IMR-90 (cell line): ENCODE data around the gene VTCN1. TPM values are rescaled to one million over a fixed set of nuclear protein-coding genes. Genes with fewer than 3 reads are reported as not detected.

ENCODE experiments used
- ATAC-seq: fragments of 200-7000 bp; cut with Tn5 transposase; 2 replicates; pipeline ENCODE4 v1.9.1; 2020; ENCODE audit warnings: low read depth, mild to moderate bottlenecking, moderate library complexity
- BruUV-seq: library from RNA; stranded (reverse); fragments of 400-500 nt; replicated peaks from 2 replicates; lab custom pipeline; 2021; lab: Mats Ljungman, UMichigan
- CTCF ChIA-PET: fragments of 300-600 bp; formaldehyde crosslinking; extraction: SDS; loops from one replicate; lab custom pipeline; 2021; ENCODE audit warnings: antibody characterized with exemption; lab: Yijun Ruan, JAX
- POLR2A ChIA-PET: fragments of 300-600 bp; sonication (Branson Sonifier 250); formaldehyde crosslinking; loops from one replicate; lab custom pipeline; 2022; ENCODE audit warnings: antibody characterized with exemption; ENCODE audit not compliant: unreplicated experiment; lab: Charles Lee
- DNase-seq: peaks from one replicate; pipeline ENCODE4 v3.0.0; 2013
- H2AFZ ChIP-seq: replicated peaks from 2 replicates; pipeline ENCODE3; 2013; ENCODE audit warnings: low read length, mild to moderate bottlenecking; ENCODE audit not compliant: poor library complexity
- H2AK5ac ChIP-seq: 2 replicates; pipeline ENCODE4 v1.6.1; 2013; ENCODE audit warnings: low read depth, low read length, inconsistent platforms
- H2AK9ac ChIP-seq: replicated peaks from 2 replicates; pipeline ENCODE3; 2013; ENCODE audit warnings: mild to moderate bottlenecking, low read depth, low read length, moderate library complexity; ENCODE audit not compliant: poor library complexity
- H2BK120ac ChIP-seq: 2 replicates; pipeline ENCODE4 v1.6.1; 2013; ENCODE audit warnings: low read depth, low read length, inconsistent platforms
- H2BK15ac ChIP-seq: 3 replicates; pipeline ENCODE4 v1.6.1; 2013; ENCODE audit warnings: low read depth, low read length, inconsistent platforms
- H2BK20ac ChIP-seq: 2 replicates; pipeline ENCODE4 v1.6.1; 2013; ENCODE audit warnings: low read depth, mild to moderate bottlenecking, inconsistent platforms, low read length, moderate library complexity
- H2BK5ac ChIP-seq: 2 replicates; pipeline ENCODE4 v1.6.1; 2013; ENCODE audit warnings: mild to moderate bottlenecking, low read depth, low read length, inconsistent platforms; ENCODE audit not compliant: poor library complexity, severe bottlenecking
- H3K14ac ChIP-seq: replicated peaks from 2 replicates; pipeline ENCODE4 v1.6.1; 2013; ENCODE audit warnings: low read depth, low read length, inconsistent platforms
- H3K18ac ChIP-seq: 2 replicates; pipeline ENCODE4 v1.6.1; 2013; ENCODE audit warnings: low read depth, low read length, control low read depth
- H3K23ac ChIP-seq: 2 replicates; pipeline ENCODE4 v1.6.1; 2013; ENCODE audit warnings: low read depth, low read length, inconsistent platforms
- H3K27ac ChIP-seq: 2 replicates; pipeline ENCODE4 v1.5.1; 2013; ENCODE audit warnings: mild to moderate bottlenecking, control low read depth, low read length; ENCODE audit not compliant: insufficient read depth
- H3K27me3 ChIP-seq: 2 replicates; pipeline ENCODE4 v1.6.1; 2013; ENCODE audit warnings: low read length; ENCODE audit not compliant: control insufficient read depth, insufficient read depth
- H3K36me3 ChIP-seq: 2 replicates; pipeline ENCODE4 v1.6.1; 2013; ENCODE audit warnings: low read length, mixed read lengths; ENCODE audit not compliant: control insufficient read depth, insufficient read depth
- H3K4ac ChIP-seq: 2 replicates; pipeline ENCODE4 v1.6.1; 2013; ENCODE audit warnings: low read depth, low read length, inconsistent platforms
- H3K4me1 ChIP-seq: 2 replicates; pipeline ENCODE4 v1.6.1; 2013; ENCODE audit warnings: low read length, mixed read lengths; ENCODE audit not compliant: control insufficient read depth, insufficient read depth
- H3K4me2 ChIP-seq: 2 replicates; pipeline ENCODE4 v1.6.1; 2013; ENCODE audit warnings: low read depth, mild to moderate bottlenecking, control low read depth, low read length, moderate library complexity
- H3K4me3 ChIP-seq: 2 replicates; pipeline ENCODE4 v1.5.1; 2013; ENCODE audit warnings: low read depth, mild to moderate bottlenecking, control low read depth, low read length, moderate library complexity; ENCODE audit not compliant: insufficient read depth
- H3K56ac ChIP-seq: 2 replicates; pipeline ENCODE4 v1.6.1; 2013; ENCODE audit warnings: low read length, inconsistent platforms; ENCODE audit not compliant: insufficient read depth; ENCODE audit errors: extremely low read depth
- H3K79me1 ChIP-seq, 2 experiments: 2 replicates each; pipeline ENCODE4 v1.6.1; 2013; ENCODE audit warnings: low read length in 2 of 2, inconsistent platforms in 1 of 2, low read depth in 1 of 2
- H3K9ac ChIP-seq: 2 replicates; pipeline ENCODE4 v1.6.1; 2013; ENCODE audit warnings: low read depth, low read length, control low read depth
- H3K9me1 ChIP-seq: 2 replicates; pipeline ENCODE4 v1.6.1; 2013; ENCODE audit warnings: low read length, inconsistent platforms; ENCODE audit not compliant: insufficient read depth
- H3K9me3 ChIP-seq: 2 replicates; pipeline ENCODE4 v1.6.1; 2013; ENCODE audit warnings: low read length; ENCODE audit not compliant: control insufficient read depth, insufficient read depth
- H4K20me1 ChIP-seq: 2 replicates; pipeline ENCODE4 v1.6.1; 2013; ENCODE audit warnings: low read length, inconsistent platforms; ENCODE audit not compliant: insufficient read depth
- H4K5ac ChIP-seq: 2 replicates; pipeline ENCODE4 v1.6.1; 2013; ENCODE audit warnings: mild to moderate bottlenecking, low read depth, low read length, control low read depth
- H4K8ac ChIP-seq, 2 experiments: 2 replicates each; pipeline ENCODE4 v1.6.1; 2013; ENCODE audit warnings: low read depth in 2 of 2, low read length in 2 of 2, control low read depth in 1 of 2, inconsistent platforms in 1 of 2
- H4K91ac ChIP-seq: 2 replicates; pipeline ENCODE4 v1.6.1; 2013; ENCODE audit warnings: low read depth, low read length, inconsistent platforms; ENCODE audit not compliant: insufficient read depth
- BHLHE40 ChIP-seq: fragments of 150-350 bp; IDR thresholded peaks from 2 replicates; pipeline ENCODE4 v1.6.1; 2016; ENCODE audit warnings: mild to moderate bottlenecking, low read depth, low read length
- CHD1 ChIP-seq: IDR thresholded peaks from 2 replicates; pipeline ENCODE4 v1.6.1; 2012; ENCODE audit warnings: low read depth, low read length, improper control_type of control experiment
- CTCF ChIP-seq: conservative IDR thresholded peaks from 2 replicates; pipeline ENCODE4 v1.5.1; 2012; ENCODE audit warnings: mild to moderate bottlenecking, low read depth, low read length, improper control_type of control experiment
- FOS ChIP-seq: fragments of 150-350 bp; IDR thresholded peaks from 2 replicates; pipeline ENCODE4 v1.6.1; 2016; ENCODE audit warnings: low read depth, low read length
- MAFK ChIP-seq: IDR thresholded peaks from 2 replicates; pipeline ENCODE4 v1.6.1; 2012; ENCODE audit warnings: low read depth, low read length, improper control_type of control experiment
- MAZ ChIP-seq: IDR thresholded peaks from 2 replicates; pipeline ENCODE4 v1.6.1; 2012; ENCODE audit warnings: low read depth, mild to moderate bottlenecking, low read length, improper control_type of control experiment, moderate library complexity, borderline replicate concordance
- MXI1 ChIP-seq: IDR thresholded peaks from 2 replicates; pipeline ENCODE4 v1.6.1; 2012; ENCODE audit warnings: low read depth, mild to moderate bottlenecking, low read length, moderate library complexity, borderline replicate concordance
- NFE2L2 ChIP-seq: fragments of 150-350 bp; IDR thresholded peaks from 2 replicates; pipeline ENCODE4 v1.6.1; 2016; ENCODE audit warnings: low read depth, mild to moderate bottlenecking, low read length
- POLR2A ChIP-seq: IDR thresholded peaks from 2 replicates; pipeline ENCODE4 v1.6.1; 2012; ENCODE audit warnings: mild to moderate bottlenecking, low read depth, low read length
- RAD21 ChIP-seq: IDR thresholded peaks from 2 replicates; pipeline ENCODE4 v1.6.1; 2012; ENCODE audit warnings: low read length, improper control_type of control experiment
- RCOR1 ChIP-seq: IDR thresholded peaks from 2 replicates; pipeline ENCODE4 v1.6.1; 2012; ENCODE audit warnings: mild to moderate bottlenecking, low read length, improper control_type of control experiment; ENCODE audit not compliant: insufficient replicate concordance
- SMC3 ChIP-seq: fragments of 150-350 bp; IDR thresholded peaks from 2 replicates; pipeline ENCODE4 v1.6.1; 2016; ENCODE audit warnings: low read depth, mild to moderate bottlenecking, antibody characterized with exemption, low read length, moderate library complexity
- USF2 ChIP-seq: fragments of 150-350 bp; IDR thresholded peaks from 2 replicates; pipeline ENCODE4 v1.6.1; 2017; ENCODE audit warnings: mild to moderate bottlenecking, antibody characterized with exemption, low read length, low read depth
- WGBS, 2 experiments: methylation state at CpG; one replicate each; pipeline versions ENCODE4 v1.1.5 to v1.1.7; 2013; ENCODE audit warnings: missing lambda C conversion rate in 2 of 2; ENCODE audit not compliant: insufficient read length in 1 of 2; ENCODE audit errors: extremely low coverage in 2 of 2; 5-methylcytosine and 5-hydroxymethylcytosine counted together
- dilution Hi-C: fragments of 300-500 bp; cut with HindIII; formaldehyde crosslinking; loops from one replicate; pipeline ENCODE4 v1.14.3; 2018; ENCODE audit warnings: low sequenced_read_pairs; ENCODE audit not compliant: unreplicated experiment
- in situ Hi-C: fragments of 300-500 bp; cut with MboI; formaldehyde crosslinking; loops from 3 replicates; pipeline ENCODE4 v1.14.3; 2019; ENCODE audit warnings: low sequenced_read_pairs, inconsistent platforms, mixed read lengths
- intact Hi-C: fragments of 100-400 bp; cut with micrococcal nuclease; formaldehyde crosslinking; loops from 2 replicates; pipeline ENCODE4 v1.10.0; 2022
- polyA plus RNA-seq, 3 experiments: library from polyadenylated mRNA; depleted of rRNA; stranded (reverse); fragments of >200 nt; gene quantifications; 2 replicates each; pipeline ENCODE4 v1.2.3, GENCODE V29; 2012; ENCODE audit warnings: low replicate concordance in 1 of 3
- total RNA-seq: library from RNA; depleted of rRNA; stranded (reverse); fragments of >200 nt; gene quantifications from 2 replicates; pipeline ENCODE4 v1.2.3, GENCODE V29; 2012

VTCN1 gene
- total and polyA plus RNA-seq, 2 of the 4 experiments (the other 2 are of a cell fraction): not detected

DNA sequence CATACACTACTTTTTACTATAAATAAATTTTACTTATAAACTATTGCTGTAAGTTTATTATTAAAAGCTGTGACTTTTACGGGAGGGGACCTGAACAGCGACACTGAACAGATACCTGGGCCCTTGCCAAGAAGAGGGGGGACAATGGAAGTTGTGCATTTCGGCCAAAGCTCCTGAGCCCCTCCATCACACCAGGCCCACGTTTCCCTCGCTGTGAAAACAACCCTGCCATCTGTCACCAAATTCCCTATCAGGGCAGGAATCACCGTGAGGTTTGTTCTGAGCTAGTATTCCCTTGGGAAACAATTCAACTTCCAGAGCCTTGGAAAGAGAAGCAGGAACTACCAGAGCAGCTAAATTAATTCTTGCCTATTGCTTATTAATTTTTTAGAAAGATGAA, 37.0 kb downstream of the VTCN1 start:
- H2BK15ac ChIP-seq: no peak overlapping the region
- H4K5ac ChIP-seq: no peak overlapping the region
- H2AK5ac ChIP-seq: no peak overlapping the region
- ATAC-seq (no peak), DNase-seq (no peak)
- H2BK120ac ChIP-seq: no peak overlapping the region
- H3K9me3 ChIP-seq: no peaks in the 10 kb centered on the region; the same call in 1 of the 2 replicates
- no peak overlapping the region for H2BK20ac ChIP-seq
- H3K9ac ChIP-seq: no peak overlapping the region
- ChIA-PET CTCF (interaction anchor here (0.7 kb wide), 1 partner anchor 8 kb away, joined by 3 read pairs; no protein-coding TSS in a partner anchor), POLR2A (no interaction called here)
- H4K91ac ChIP-seq: no peak overlapping the region
- H3K56ac ChIP-seq: no peak overlapping the region
- no peak overlapping the region for H2AFZ ChIP-seq
- no peak overlapping the region for H3K4me2 ChIP-seq
- no peak overlapping the region for H3K4ac ChIP-seq
- no peak overlapping the region for H3K4me3 ChIP-seq
- no peak overlapping the region for H2AK9ac ChIP-seq
- H3K79me1 ChIP-seq: no peaks in the 10 kb centered on the region
- no peak overlapping the region for H3K27ac ChIP-seq
- no peak overlapping the region for H4K8ac ChIP-seq
- H3K36me3 ChIP-seq: no peaks in the 10 kb centered on the region
- no peaks in the 10 kb centered on the region for H4K20me1 ChIP-seq
- WGBS, 2 experiments: no CpG with 5 or more reads among the region's 6 CpGs
- no peaks in the 10 kb centered on the region for H3K9me1 ChIP-seq
- H3K4me1 ChIP-seq: peaks cover 6% of the 10 kb centered on the region
- no peak overlapping the region for H3K23ac ChIP-seq
- no peak overlapping the region for H3K14ac ChIP-seq
- no peak overlapping the region for H2BK5ac ChIP-seq
- H3K27me3 ChIP-seq: no peaks in the 10 kb centered on the region
- H3K18ac ChIP-seq: no peak overlapping the region
- no TSS peak for BruUV-seq
- intact Hi-C loops (no loop called here), in situ Hi-C loops (no loop called here), dilution Hi-C loops (no loop called here)
- no peak for TF ChIP-seq FOS
- TF ChIP-seq MAZ: no peak
- no peak for TF ChIP-seq RAD21
- TF ChIP-seq USF2: no peak
- TF ChIP-seq SMC3: no peak
- TF ChIP-seq RCOR1: no peak
- no peak for TF ChIP-seq CHD1
- no peak for TF ChIP-seq BHLHE40
- no peak for TF ChIP-seq POLR2A
- TF ChIP-seq NFE2L2: no peak
- TF ChIP-seq MAFK: no peak
- no peak for TF ChIP-seq MXI1
- no peak for TF ChIP-seq CTCF
